HG03520 (cell line): Measurements from ENCODE around the gene SLC35A4.
"Not testable (repeated sequence)": the region's sequence is repeated elsewhere in the genome, so short reads cannot be mapped to it uniquely, and the experiment has no call there.

Experiments used
- ATAC-seq: cut with Tn5 transposase; IDR thresholded peaks from one replicate; pipeline ENCODE4 v1.9.1; 2021; ENCODE audit warnings: mild to moderate bottlenecking, moderate library complexity; ENCODE audit not compliant: unreplicated experiment

SLC35A4 gene

DNA sequence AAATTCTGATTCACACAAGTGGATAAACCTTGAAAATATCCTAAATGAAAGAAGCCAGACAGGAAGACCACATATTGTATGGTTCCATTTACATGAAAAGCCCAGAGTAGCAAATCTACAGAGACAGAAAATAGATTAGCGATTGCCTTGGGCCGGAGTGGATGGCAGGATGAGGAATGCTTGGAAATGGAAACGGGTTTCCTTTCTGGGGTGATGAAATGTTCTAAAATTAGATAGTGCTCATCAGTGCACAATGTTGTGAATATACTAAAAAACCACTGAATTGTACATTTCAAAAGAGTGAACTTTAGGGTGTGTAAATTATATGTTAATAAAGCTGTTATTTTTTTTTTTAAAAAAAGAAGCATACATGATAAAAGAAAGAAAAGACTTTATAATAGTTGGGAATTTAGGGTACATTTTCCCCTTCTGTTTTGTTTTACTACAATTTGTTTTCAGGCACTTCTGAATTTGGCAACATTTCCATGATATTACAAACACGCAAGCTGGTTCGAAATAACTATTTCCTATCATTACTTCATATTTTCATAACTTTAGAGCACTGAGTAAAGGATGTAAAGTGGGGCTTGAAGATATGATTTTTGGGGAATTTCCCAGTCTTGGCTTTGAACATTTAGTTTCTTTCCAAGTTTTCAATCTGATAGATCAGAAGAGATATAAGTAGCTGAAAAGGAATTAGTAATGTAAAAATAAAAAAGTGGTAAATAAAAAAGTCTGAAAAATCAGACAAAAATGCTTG, 23.9 kb downstream of the SLC35A4 start:
- no peak for ATAC-seq

DNA sequence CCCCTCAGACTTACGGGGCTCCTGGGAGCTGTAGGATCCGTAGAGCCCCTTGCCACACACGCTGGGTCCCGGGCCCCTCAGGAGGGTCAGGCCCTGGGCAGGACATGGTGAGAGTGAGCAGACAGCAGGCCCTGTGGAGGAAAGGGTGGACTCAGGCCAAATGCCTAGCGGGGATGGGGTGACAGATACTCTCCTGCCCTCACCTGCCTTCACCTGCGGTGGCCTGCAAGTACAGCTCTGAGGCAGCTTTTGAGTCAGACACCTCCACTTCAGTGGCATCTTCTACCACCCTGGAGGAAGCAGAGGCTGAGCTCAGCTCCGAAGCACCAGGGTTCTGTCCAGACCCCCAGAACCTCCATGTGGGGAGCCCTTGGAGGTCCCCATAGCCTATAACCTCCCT, 26.2 kb downstream of the SLC35A4 start:
- ATAC-seq, result no peak

DNA sequence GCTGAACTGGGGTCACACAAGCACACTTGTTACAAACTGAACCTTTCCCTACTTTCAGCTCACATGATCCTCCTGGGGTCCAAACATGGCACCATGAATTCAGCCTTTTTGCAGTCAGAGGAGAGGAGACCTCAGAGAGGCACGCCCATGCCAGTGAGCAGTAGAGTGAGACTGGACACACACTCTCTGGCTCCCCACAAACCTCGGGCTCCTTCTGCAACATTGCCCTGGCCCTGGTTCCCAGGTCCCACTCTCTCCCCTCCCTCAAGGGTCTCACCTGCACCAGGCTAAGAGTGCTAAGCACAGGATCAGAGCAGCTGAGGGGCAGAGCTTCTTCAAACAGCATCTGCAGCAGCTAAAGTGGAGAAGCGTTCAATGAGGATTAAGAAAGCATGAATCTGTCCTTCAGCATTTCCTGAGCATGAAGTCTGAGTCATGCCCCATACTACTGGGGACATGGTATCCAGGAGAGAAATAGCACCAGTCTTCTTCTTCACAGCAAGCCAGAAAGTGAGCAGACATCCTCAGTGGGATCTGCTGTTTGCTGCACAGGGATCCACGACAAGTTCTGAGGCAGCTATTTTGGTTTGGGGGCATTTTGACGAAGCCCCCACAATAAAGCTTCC, 27.2 kb downstream of the SLC35A4 start:
- ATAC-seq, result no peak

DNA sequence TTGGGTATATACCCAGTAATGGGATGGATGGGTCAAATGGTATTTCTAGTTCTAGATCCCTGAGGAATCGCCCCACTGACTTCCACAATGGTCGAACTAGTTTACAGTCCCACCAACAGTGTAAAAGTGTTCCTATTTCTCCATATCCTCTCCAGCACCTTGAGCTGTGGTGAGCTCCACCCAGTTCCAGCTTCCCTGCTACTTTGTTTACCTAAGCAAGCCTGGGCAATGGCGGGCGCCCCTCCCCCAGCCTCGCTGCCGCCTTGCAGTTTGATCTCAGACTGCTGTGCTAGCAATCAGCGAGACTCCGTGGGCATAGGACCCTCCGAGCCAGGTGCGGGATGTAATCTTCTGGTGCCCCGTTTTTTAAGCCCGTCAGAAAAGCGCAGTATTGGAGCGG, 28.4 kb downstream of the SLC35A4 start:
- not testable (repeated sequence) for ATAC-seq

DNA sequence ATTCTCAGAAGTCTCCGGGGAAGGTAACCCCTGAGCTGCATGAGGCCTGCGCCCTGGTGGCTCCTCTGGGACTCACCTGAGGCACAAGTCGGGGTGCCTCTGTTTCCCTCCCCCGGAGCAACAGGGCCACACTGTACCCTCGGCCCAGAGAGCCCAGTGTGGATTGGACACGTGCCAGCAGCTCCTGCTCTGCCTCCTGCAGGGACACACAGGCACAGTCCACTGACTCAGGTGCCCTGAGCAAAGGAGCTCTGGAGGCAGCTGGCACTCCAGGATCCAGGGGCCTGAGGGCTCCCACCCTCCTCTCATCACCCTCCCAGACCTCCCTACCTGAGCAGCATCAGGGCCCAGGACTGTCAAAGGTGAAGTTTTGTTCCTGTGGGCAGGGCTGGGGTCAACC, 29.5 kb downstream of the SLC35A4 start:
- no peak for ATAC-seq

DNA sequence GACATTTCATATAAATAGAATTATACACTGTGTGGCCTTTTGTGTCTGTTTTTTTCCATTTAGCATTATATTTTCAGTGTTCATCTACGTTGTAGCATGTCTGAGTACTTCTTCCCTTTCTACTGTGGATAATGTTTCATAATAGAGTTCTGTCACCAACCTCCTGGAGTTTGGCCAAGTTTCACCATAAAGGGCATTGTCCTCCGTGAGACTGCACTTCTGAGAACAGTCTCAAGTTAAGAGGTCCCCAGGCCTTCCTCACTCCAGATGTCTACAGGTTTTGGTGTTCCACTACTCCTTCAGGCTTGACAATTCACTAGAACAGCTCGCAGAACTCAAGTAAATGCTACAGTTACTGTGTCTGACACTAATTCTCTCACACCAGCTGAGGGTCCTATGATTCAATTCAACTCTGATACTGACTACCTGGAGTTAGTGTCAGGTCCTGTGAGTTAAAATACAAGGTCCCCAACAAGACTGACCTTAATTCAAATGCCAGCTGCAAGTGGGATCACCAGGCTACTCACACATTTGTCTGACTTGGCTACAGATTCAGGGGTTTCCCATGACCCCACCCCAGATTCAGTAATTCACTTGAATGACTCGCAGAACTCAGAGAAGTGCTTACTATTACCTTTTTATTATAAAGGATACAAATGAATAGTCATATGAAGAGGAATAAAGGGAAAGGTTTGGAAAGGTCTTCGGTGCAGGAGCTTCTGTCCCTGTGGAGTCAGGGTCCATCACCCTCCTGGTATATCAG, 31.1 kb downstream of the SLC35A4 start:
- ATAC-seq, result no peak

DNA sequence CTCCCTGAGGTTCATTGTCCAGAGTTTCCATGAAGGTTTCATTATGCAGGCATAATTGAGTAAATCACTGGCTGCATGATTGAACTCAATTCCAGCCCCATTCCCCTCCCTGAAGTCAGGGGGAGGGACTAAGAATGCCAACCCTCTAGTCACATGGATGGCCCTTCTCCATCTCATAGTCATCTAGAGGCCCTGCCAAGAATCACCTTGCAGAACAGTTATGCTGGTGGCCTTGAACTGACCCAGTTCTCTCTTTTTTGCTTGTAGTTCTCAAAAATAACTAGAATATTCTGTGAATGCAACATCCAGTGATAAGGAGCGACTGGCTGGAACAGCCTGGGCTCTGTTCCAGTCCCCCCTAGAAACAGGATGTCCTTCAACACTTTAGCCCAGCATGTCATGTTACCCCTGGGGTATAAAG, 31.7 kb downstream of the SLC35A4 start:
- ATAC-seq, result no peak

DNA sequence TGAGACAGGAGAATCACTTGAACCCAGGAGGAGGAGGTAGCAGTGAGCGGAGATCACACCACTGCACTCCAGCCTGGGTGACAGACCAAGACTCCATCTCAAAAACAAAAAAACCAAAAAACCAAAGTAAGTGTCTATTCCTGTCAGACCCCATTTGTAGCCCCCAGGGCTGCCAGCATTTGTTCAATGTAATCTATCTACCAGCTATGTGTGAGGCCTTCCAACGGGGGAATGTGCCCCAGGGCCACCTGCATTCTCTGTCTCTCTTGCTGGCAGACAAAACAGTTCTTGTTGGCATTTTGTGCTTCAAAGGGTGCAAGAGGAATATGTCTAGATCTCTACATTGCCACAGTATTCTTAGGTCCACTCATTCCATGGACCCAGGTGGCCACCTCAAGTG, 34.2 kb downstream of the SLC35A4 start:
- ATAC-seq, result no peak

DNA sequence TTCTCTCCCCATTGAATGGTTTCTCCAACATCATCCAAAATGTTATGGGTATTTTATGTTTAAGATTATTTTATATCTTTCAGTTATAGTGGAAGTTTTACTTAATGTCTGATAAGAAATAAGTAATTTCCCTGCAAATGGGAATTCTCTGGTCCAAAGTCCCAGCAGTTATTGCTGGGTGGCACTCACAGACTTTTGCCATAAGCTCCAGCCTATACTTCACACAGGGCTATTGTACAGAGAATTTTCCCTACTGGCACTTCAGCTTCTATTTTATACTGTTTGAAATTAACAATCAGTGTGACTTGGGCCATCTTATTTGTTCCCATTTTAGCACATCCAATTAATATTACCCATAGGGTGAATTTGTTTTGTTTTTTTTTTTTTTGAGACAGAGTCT, 35.5 kb downstream of the SLC35A4 start:
- ATAC-seq, result no peak

DNA sequence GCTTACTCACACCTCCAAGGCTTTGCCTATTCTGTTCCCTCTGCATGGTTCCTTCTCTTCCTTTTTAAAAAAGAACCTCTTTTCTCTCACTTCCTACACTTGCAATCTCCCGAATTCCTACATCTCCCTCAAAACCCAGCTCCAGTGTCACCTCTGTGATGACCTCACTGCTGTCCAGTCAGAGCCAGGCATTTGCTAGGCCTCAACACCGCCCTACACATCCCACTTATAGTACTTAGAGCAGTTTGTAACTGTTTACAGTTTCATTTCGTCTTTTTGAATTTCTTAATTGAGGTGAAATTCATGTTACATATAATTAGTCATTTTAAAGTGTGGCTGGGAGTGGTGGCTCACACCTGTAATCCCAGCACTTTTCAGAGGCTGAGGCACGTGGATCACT, 37.5 kb downstream of the SLC35A4 start:
- ATAC-seq, result no peak

DNA sequence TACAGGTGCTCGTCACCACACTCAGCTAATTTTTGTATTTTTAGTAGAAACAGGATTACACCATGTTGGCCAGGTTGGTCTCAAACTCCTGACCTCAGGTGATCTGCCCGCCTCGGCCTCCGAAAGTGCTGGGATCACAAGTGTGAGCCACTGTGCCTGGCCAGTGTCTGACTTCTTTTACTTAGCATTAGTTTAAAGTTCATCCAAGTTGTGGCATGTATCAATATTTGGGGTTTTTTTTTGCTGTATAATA, 38.7 kb downstream of the SLC35A4 start:
- ATAC-seq, result not testable (repeated sequence)

DNA sequence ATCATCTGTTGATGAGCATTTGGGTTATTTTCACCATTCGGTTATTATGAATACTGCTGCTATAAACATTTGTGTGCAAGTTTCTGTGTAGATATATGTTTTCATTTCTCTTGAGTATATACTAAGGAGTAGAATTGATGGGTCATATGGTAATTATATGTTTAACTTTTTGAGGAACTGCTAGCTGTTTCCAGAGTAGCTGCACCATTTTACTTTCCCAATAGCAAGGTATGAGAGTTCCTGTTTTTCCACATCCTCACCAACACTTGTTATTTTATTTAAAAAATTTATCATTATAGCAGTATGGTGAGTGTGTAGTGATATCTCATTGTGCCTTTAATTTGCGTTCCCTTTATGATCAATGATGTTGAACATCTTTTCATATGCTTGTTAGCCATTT, 39.1 kb downstream of the SLC35A4 start:
- ATAC-seq, result no peak

DNA sequence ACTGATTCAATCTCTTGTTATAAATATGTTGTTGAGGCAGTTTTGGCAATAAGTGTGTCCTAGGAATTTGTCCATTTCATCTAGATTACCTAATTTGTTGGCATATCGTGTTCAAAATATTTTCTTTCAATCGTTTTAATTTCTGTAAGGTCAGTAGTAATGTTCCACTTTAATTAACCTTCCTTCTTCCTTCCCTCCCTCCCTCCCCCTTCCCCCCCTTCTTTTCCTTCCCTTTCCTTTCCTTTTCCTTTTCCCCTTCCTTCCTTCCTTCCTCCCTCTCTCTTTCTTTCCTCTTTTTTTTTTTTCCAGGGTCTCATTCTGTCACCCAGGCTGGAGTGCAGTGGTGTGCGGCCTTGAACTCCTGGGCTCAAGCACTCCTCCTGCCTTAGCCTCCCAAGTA, 41.3 kb downstream of the SLC35A4 start:
- ATAC-seq, result no peak

DNA sequence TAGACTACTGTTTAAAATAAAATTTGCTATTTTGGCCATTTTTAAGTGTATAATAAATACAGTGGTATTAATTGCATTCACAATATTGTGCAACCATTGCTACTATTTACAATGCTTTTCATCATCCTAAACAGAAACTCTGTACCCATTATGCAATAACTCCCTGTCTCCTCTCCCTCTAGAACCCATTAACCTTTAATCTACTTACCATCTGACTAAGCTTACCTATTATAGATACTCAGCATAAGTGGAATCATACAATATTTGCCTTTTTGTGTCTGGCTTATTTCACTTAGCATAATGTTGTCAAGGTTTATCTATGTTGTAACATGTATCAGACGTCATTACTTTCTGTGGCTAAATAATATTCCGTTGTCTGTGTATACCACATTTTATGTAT, 42.4 kb downstream of the SLC35A4 start:
- ATAC-seq, result no peak

DNA sequence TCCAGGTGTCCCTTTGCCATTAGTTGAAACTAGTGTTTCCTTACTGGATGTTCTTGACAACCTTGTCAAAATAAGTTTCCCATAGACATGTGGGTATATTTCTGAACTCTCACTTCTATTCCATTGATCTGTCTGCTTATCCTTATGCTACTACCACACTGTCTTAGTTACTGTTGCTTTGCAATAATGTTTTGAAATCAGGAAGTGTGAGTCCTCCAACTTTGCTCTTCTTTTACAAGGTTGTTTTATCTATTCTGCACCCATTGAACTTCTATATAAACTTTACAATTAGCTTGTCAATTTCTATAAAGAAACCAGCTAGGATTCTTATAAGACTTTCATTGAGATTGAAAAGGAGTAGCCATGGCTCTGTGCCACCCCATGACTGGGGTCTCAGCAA, 44.1 kb downstream of the SLC35A4 start:
- ATAC-seq, result no peak

DNA sequence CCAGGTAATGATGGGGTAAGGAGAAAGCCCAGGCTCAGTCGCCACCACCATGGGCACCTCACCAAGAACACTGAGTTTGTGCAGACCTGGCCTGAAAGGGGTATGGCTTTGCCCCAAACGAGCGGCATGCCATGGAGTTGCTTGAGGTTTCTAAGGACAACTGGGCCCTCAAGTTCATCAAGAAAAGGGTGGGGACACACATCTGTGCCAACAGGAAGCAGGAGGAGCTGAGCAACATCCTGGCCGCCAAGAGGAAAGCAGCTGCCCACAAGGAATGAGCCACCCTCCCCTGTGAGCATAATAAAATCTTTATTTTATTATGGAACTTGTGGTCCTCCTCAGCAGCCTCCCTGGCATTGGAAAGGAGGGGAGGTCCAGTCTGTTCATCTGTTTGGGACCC, 44.5 kb downstream of the SLC35A4 start:
- ATAC-seq, result no peak

DNA sequence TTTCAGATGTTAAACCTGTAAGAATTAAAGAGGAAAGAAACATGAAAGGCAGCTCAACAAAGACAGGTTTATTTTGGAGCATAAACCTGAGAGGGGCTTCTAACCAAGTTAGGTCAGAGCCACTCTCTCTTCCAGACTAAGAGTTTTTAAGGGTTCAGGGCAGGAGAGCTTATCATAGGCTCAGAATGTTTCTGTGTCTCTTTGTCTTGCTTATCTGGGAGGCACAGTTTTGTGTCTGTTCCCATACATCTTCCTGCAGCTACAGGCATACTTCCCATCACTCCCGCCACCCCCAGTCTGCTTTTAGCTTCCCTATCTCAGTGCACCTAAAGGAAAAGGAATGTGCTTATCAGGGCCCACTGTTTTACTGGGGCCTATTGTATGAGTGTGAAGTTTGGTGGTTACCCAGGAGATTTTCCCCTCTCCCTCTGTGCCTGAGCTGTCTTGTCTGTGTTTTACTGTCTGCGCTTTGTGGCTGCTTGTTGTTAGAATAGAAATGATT, 46.4 kb downstream of the SLC35A4 start:
- ATAC-seq, result no peak
